Memory B cell (primary cell): ENCODE data around the gene POLR1C.
A peak's percentile ranks its signal among the peaks of the same experiment; 100 is the strongest.
"Not testable (repeated sequence)": the region's sequence is repeated elsewhere in the genome, so short reads cannot be mapped to it uniquely, and the experiment has no call there.

Experiments
- ATAC-seq: fragments of 150-1000 bp; cut with Tn5 transposase; 2 replicates; pipeline ENCODE4 v1.10.0; 2021; ENCODE audit warnings: low read depth, mild to moderate bottlenecking, moderate library complexity
- DNase-seq, 2 donors: peaks; one replicate each; pipeline ENCODE4 v3.0.0; 2022; ENCODE audit warnings: low spot score in 2 of 2
- H3K27ac Mint-ChIP-seq: one replicate; pipeline ENCODE4 v1.8.0; 2022; ENCODE audit warnings: mild to moderate bottlenecking, moderate library complexity, mixed read lengths
- H3K27me3 Mint-ChIP-seq: one replicate; pipeline ENCODE4 v1.8.0; 2022; ENCODE audit warnings: mixed read lengths
- H3K36me3 Mint-ChIP-seq: one replicate; pipeline ENCODE4 v1.8.0; 2022; ENCODE audit warnings: mild to moderate bottlenecking, mixed read lengths
- H3K4me1 Mint-ChIP-seq: one replicate; pipeline ENCODE4 v1.8.0; 2022; ENCODE audit warnings: mixed read lengths
- H3K4me3 Mint-ChIP-seq: one replicate; pipeline ENCODE4 v1.8.0; 2022; ENCODE audit warnings: mild to moderate bottlenecking, moderate library complexity, mixed read lengths
- H3K9me3 Mint-ChIP-seq: one replicate; pipeline ENCODE4 v1.8.0; 2022; ENCODE audit warnings: mixed read lengths

Gene POLR1C

DNA sequence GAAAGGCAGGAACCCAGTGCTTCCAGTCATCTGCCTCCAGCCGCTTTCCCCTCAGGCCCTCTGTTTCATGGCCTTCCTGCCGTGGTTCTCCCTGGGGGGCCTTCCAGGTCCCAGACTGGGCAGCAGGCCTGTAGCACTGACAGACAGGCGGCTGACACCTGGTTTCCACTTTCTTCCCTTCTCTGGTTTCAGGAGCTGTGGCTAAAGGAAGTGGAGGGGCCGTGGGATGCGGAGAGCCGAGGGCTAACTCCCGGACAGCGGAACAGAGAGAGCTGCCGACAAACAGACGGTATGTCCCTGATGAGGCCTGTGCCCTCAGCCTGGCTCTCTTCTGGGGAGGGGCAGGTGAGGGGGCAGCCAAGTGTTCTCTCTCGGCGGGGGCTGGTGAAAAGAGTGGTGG, 19.2 kb upstream of the POLR1C start:
- Mint-ChIP-seq H3K27me3 (no peaks in the 10 kb centered on the region), H3K27ac (no peak overlapping the region), H3K36me3 (peaks cover 18% of the 10 kb centered on the region)

DNA sequence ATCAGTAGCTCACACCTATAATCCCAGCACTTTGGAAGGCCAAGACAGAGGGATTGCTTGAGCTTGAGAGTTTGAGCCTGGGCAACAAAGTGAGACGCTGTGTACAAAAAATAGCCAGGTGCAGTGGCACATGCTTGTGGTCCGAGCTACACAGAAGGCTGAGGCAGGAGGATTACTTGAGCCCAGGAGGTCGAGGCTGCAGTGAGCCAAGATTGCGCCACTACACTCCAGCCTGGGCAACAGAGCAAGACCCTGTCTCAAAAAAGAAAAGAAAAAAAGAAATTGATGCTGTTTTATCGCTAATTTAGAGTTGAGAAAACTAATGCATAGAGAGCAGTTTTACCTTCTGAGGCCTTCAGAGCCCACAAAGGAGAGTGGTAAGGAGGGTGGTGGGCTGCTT, 18.6 kb upstream of the POLR1C start:
- not testable (repeated sequence) for H3K27ac Mint-ChIP-seq

More for the DNA sequence above, 19.2 kb upstream of the POLR1C start:
- ATAC-seq (no peak), DNase-seq (no peak)
- no peak overlapping the region for H3K4me3 Mint-ChIP-seq
- H3K4me1 Mint-ChIP-seq, result peaks cover 13% of the 10 kb centered on the region
- no peaks in the 10 kb centered on the region for H3K9me3 Mint-ChIP-seq

DNA sequence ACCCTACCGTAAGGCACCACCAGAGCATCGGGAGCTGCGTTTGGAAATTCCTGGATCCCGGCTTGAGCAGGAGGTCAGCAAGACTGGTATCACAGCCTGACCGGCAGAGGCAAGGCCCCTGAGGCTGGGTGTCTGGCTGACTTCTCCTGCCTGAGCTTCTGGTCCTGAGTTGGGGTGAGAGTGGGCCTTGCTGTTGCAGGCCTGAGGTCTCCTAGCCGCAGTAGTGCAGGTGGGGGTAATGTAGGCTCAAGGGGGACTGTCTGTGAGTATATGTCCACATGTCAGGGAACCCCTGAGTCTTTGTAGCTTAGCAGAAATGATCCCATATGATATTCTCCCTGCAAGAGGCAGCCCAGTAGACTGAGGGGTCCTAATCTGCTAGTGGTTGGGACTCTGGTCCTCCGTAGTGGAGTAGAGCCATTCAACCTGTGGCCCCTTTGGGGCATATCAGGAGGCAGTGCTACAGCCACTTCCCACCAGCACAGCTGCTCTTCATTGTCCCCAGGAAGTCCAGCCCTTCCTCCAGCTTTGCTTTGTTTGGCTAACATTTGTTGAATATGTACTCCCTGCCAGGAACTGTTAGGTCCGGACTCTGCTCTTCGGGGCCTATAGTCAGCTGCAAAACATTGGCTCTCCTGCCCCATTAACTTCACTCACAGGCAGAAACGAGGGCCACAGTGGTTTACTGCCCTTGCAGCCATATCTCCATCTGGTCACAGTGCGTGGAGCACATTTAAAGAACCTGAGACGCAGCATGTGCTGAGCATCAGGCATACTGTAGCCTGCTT, 17.7 kb upstream of the POLR1C start:
- Mint-ChIP-seq H3K27me3 (no peaks in the 10 kb centered on the region), H3K4me3 (no peak overlapping the region), H3K4me1 (peaks cover 8% of the 10 kb centered on the region), H3K9me3 (no peaks in the 10 kb centered on the region), H3K27ac (no peak overlapping the region), H3K36me3 (peaks cover 21% of the 10 kb centered on the region)
- ATAC-seq (no peak), DNase-seq (no peak)

More for the DNA sequence above, 18.6 kb upstream of the POLR1C start:
- H3K9me3 Mint-ChIP-seq, ATAC-seq, H3K4me3 Mint-ChIP-seq, DNase-seq, H3K27me3 Mint-ChIP-seq: not testable (repeated sequence)
- H3K36me3 Mint-ChIP-seq, result peaks cover 18% of the 10 kb centered on the region
- peaks cover 10% of the 10 kb centered on the region for H3K4me1 Mint-ChIP-seq

DNA sequence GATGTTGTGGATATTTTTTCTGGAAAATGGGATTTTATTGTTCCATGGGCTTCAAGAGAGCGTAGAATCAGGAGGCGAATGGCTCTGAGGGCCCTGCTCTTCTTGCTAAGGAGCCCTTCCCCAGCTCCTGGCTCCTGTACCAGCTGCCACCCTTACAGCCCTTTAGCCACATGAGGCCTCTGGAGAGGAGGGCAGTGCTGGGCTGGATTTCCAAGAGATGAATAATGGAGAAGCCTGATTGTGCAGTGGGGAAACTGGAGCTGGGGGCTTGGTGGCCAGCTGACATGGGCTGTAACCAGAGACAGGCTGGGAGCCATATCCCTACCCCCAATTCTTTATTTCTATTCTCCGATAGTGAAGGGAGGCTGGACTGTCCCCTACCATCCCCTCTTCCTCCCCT, 16.0 kb upstream of the POLR1C start:
- Mint-ChIP-seq H3K4me3 (no peak overlapping the region), H3K4me1 (no peaks in the 10 kb centered on the region), H3K27me3 (no peaks in the 10 kb centered on the region), H3K36me3 (peaks cover 21% of the 10 kb centered on the region), H3K9me3 (no peaks in the 10 kb centered on the region), H3K27ac (no peak overlapping the region)
- DNase-seq (no peak), ATAC-seq (no peak)

- Mint-ChIP-seq H3K36me3 (peaks cover 21% of the 10 kb centered on the region), H3K4me3 (no peak overlapping the region), H3K4me1 (no peaks in the 10 kb centered on the region), H3K27ac (peak overlapping the region; percentile 57), H3K27me3 (no peaks in the 10 kb centered on the region), H3K9me3 (no peaks in the 10 kb centered on the region)
- no peak for ATAC-seq
- DNase-seq, result no peak
Observed at GRCh38 chr6:43502666-43503065, 14.2 kb upstream of the POLR1C start.

DNA sequence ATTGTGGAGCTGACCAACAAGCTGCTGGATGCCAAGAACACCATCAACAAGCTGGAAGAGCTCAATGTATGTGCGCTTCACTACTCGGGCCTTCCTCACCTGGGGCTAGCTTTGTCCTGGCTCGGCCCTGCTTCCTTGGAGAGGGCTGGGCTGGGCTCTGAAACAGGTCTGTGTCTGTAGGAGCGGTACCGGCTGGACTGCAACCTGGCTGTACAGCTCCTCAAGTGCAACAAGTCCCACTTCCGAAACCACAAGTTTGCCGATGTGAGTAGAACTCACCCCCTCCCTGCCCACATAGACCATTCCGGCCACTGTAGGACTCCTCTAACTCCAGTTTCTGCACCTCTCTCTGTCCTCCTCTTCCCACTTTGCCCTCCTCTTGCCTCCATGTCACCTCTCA, 13.4 kb upstream of the POLR1C start:
- H3K4me3 Mint-ChIP-seq, result no peak overlapping the region
- H3K4me1 Mint-ChIP-seq, result peaks cover 2% of the 10 kb centered on the region
- peak overlapping the region; percentile 57 for H3K27ac Mint-ChIP-seq
- DNase-seq, result no peak
- H3K9me3 Mint-ChIP-seq, result no peaks in the 10 kb centered on the region
- ATAC-seq, result no peak
- peaks cover 21% of the 10 kb centered on the region for H3K36me3 Mint-ChIP-seq
- H3K27me3 Mint-ChIP-seq, result peaks cover 2% of the 10 kb centered on the region

DNA sequence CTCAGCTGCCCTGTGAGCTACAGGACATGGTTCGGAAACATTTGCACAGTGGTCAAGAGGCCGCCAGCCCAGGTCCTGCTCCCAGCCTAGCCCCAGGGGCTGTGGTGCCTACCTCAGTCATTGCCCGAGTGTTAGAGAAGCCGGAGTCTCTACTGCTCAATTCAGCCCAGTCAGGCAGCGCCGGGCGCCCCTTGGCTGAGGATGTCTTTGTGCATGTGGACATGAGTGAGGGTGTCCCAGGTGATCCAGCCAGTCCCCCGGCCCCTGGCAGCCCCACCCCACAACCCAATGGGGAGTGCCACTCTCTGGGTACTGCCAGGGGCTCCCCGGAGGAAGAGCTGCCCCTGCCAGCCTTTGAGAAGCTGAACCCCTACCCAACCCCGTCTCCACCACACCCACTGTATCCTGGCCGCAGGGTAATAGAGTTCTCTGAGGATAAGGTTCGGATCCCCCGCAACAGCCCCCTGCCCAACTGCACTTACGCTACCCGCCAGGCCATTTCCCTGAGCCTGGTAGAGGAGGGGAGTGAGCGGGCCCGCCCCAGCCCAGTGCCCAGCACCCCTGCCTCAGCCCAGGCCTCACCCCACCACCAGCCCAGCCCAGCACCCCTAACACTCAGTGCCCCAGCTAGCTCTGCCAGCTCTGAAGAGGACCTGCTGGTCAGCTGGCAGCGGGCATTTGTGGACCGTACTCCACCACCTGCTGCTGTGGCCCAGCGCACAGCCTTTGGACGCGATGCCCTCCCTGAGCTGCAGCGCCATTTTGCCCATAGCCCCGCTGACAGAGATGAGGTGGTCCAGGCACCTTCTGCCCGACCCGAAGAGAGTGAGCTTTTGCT, 11.9 kb upstream of the POLR1C start:
- DNase-seq (no peak), ATAC-seq (no peak)
- H3K36me3 Mint-ChIP-seq, result peaks cover 14% of the 10 kb centered on the region
- H3K27me3 Mint-ChIP-seq, result peaks cover 8% of the 10 kb centered on the region
- H3K4me3 Mint-ChIP-seq, result no peak overlapping the region
- no peaks in the 10 kb centered on the region for H3K9me3 Mint-ChIP-seq
- H3K27ac Mint-ChIP-seq, result no peak overlapping the region
- peaks cover 11% of the 10 kb centered on the region for H3K4me1 Mint-ChIP-seq

DNA sequence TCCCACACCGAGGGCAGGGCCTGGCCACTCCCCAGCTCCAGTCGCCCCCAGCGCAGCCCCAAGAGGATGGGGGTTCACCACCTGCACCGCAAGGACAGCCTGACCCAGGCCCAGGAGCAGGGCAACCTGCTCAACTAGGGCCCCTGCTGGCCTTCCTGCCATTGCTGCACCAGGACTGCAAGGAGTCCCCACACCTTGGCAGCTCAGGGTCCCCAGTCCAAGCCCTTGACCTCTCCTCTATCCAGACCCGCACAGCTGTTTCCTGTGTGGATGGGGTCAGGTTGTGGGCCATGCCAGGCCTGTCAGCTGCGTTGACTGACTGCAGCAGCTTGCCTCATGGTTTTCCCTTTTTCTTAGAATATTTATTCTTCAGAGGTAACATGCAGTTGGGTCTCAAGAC, 11.2 kb upstream of the POLR1C start:
- no peaks in the 10 kb centered on the region for H3K9me3 Mint-ChIP-seq
- no peak for ATAC-seq
- no peak for DNase-seq

GRCh38 chr6:43506171-43506570, 10.7 kb upstream of the POLR1C start:
- Mint-ChIP-seq H3K9me3 (no peaks in the 10 kb centered on the region), H3K27ac (no peak overlapping the region), H3K4me3 (no peak overlapping the region), H3K4me1 (peaks cover 11% of the 10 kb centered on the region), H3K27me3 (peaks cover 8% of the 10 kb centered on the region), H3K36me3 (peaks cover 11% of the 10 kb centered on the region)
- ATAC-seq, result no peak
- no peak for DNase-seq

More for the DNA sequence above, 11.2 kb upstream of the POLR1C start:
- H3K27ac Mint-ChIP-seq, result no peak overlapping the region
- peaks cover 8% of the 10 kb centered on the region for H3K27me3 Mint-ChIP-seq
- H3K4me1 Mint-ChIP-seq, result peaks cover 11% of the 10 kb centered on the region
- H3K36me3 Mint-ChIP-seq, result peaks cover 12% of the 10 kb centered on the region
- no peak overlapping the region for H3K4me3 Mint-ChIP-seq

DNA sequence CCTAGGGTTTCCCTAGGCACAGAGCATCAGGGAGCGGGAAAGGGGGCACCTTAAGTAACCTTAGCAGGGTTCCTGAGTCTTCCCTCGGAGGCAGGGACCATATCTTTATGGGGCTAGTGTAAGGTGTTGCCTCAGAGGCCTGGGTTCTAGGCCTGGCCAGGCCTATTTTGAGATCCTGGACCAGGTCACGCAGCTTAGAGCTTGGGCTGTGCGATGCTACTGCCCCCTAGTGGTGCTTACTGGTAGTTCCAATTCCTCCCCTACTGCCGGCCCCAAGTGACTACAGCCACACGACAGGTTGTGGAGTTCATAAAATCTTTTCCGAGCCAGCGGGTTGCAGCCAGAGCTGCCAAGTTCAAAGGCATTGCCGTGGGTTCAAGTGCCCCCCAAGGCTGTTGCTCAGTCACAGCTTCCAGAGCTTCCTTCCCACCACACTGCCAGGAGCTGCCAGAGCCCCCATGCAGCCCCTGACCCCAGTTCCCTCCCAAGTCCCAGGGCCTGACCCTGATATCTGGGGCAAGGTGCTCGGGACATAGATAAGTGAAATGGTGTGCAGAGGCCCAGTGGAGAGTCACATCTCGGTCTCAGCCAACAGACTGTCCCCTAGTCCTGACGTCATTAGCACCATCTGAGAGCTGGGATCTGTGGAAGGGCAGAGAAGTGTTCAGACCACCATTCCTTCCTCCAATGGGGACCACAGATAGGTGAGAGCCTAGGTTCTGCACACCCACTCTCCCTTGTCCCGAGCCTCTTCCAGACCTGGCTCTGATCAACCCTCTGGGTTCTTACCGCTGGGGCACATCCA, 10.0 kb upstream of the POLR1C start:
- Mint-ChIP-seq H3K27me3 (peaks cover 8% of the 10 kb centered on the region), H3K4me3 (no peak overlapping the region), H3K4me1 (peaks cover 14% of the 10 kb centered on the region), H3K27ac (no peak overlapping the region), H3K36me3 (peaks cover 11% of the 10 kb centered on the region), H3K9me3 (no peaks in the 10 kb centered on the region)
- DNase-seq (peak; percentile 83 to 87), ATAC-seq (peak; percentile 66)

DNA sequence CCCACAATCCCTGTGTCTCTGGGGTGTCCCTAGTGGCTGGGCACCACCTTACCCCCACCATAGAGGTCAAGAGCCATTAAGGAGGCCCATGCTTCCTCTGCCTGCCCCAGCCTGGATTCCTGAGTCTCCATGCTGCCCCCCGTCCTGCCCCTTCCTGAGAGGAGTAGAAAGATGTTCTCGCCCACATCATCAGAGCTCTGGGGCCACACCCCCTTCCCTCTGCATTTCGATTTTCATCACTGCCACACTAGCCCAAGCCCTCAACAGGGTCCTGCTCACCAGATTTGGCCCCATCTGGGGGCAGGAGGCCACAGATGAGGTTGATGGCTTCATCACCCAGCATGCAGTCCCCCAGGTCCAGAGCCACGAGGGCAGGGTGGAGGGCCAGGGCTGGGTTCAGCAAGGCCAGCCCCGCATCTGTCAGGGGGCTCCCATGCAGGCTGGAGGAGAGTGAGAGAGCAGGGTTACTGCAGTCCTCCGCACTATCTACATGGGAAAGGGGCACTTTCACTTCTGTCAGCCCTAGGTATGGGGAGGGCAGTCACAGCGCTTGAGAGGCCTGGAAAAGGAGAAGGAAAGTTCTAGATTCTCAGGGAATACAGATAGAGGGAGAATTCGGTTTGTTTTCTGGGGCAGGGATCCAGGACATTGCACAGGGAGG, 8.3 kb upstream of the POLR1C start:
- peaks cover 14% of the 10 kb centered on the region for H3K36me3 Mint-ChIP-seq
- H3K4me1 Mint-ChIP-seq, result peaks cover 16% of the 10 kb centered on the region
- H3K4me3 Mint-ChIP-seq, result peak overlapping the region; percentile 86
- no peaks in the 10 kb centered on the region for H3K9me3 Mint-ChIP-seq
- ATAC-seq, result no peak
- DNase-seq, result no peak
- peak overlapping the region; percentile 45 for H3K27ac Mint-ChIP-seq
- H3K27me3 Mint-ChIP-seq, result peaks cover 8% of the 10 kb centered on the region

DNA sequence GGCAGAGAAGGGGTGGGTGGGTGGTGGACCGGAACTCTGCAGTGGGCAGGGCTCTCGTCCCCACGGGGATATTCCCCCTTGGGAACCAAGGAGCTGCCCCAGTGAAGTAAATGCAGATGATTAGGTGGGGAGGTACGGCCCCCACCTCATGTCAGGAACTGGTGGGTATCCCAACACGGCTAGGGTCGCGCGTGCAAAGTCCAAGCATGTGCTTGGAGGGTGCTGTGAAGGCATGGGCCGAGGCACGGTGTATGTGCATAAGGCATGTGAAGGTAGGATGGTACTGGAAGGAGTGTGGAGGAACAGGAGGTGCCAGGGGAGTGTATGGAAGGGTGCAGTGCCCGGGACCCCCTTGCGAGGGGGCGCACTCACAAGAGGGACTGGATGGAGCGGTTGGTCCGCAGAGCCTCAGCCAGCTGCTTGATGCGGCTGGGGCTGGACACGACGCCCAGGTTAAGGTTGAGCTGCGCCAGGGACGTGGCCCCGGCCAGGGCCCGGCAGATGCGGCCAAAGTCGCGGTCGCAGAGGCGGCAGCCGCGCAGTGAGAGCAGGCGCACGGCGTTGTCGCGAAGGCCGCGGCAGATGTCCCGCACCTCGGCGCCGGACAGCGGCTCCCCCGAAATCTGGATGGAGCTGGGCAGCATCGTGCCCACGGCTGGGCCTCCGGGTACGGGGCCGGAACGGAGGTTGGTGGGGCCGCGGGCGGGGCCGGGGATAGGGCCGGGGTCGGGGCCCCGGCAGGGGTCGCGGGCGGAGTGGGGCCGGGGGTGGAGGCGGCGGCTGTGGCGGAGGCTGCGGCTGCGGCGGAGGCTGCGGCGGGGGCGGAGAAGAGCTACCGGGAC, 7.5 kb upstream of the POLR1C start:
- Mint-ChIP-seq H3K4me3 (peak overlapping the region; percentile 86), H3K4me1 (peaks cover 16% of the 10 kb centered on the region), H3K27me3 (peaks cover 8% of the 10 kb centered on the region), H3K27ac (peak overlapping the region; percentile 45), H3K9me3 (no peaks in the 10 kb centered on the region), H3K36me3 (peaks cover 11% of the 10 kb centered on the region)
- no peak for ATAC-seq
- DNase-seq, result peak in 1 of 2 donors; percentile 40
